GM12878 (cell line): ENCODE results near the gene SERTAD1. TPM values are rescaled to one million over a fixed set of nuclear protein-coding genes. Genes with fewer than 3 reads are reported as not detected.

Experiments
- ATAC-seq: fragments of 200-7000 bp; cut with Tn5 transposase; 3 replicates; pipeline ENCODE4 v1.9.1; 2020; ENCODE audit warnings: mild to moderate bottlenecking, moderate library complexity
- BruUV-seq: library from RNA; stranded (reverse); fragments of 400-500 nt; replicated peaks from 2 replicates; lab custom pipeline; 2021; lab: Mats Ljungman, UMichigan
- CTCF ChIA-PET: fragments of 300-600 bp; sonication (Branson Sonifier 250); formaldehyde crosslinking; extraction: SDS; loops from one replicate; lab custom pipeline; 2021; ENCODE audit warnings: inconsistent platforms; lab: Yijun Ruan, JAX
- POLR2A ChIA-PET: fragments of 350-600 bp; formaldehyde crosslinking; extraction: SDS; loops from one replicate; lab custom pipeline; 2021; ENCODE audit warnings: inconsistent platforms; lab: Charles Lee
- RAD21 ChIA-PET: fragments of 300-600 bp; sonication (Branson Sonifier 250); formaldehyde crosslinking; loops from one replicate; lab custom pipeline; 2023; ENCODE audit warnings: antibody characterized with exemption; ENCODE audit not compliant: unreplicated experiment; lab: Charles Lee
- SMC1A ChIA-PET: fragments of 300-600 bp; sonication (Branson Sonifier 250); formaldehyde crosslinking; loops from one replicate; lab custom pipeline; 2023; ENCODE audit not compliant: unreplicated experiment, uncharacterized antibody; lab: Charles Lee
- DNase-seq: peaks from one replicate; pipeline ENCODE4 v3.0.0-alpha.2; 2011; ENCODE audit warnings: low read depth, low spot score
- FAIRE-seq: peaks from 3 replicates; lab custom pipeline; 2011; peaks lifted over from hg19 to GRCh38; lab: Jason Lieb, UNC
- H2AFZ ChIP-seq: 2 replicates; pipeline ENCODE4 v1.6.0; 2011; ENCODE audit warnings: low read depth, low read length, control low read depth; ENCODE audit not compliant: control insufficient read depth
- H3K27ac ChIP-seq: 2 replicates; pipeline ENCODE4 v1.5.1; 2011; ENCODE audit warnings: control low read depth; ENCODE audit not compliant: control insufficient read depth, insufficient read depth
- H3K27me3 ChIP-seq, 2 experiments: replicated peaks in 1 of 2; 2 replicates each; pipeline versions ENCODE4 v1.6.0 to v1.6.1; 2011; ENCODE audit warnings: low read length in 1 of 2; ENCODE audit not compliant: control insufficient read depth in 2 of 2, insufficient read depth in 2 of 2
- H3K36me3 ChIP-seq, 2 experiments: 2 replicates each; pipeline ENCODE4 v1.5.1; 2011; ENCODE audit warnings: low read length in 1 of 2; ENCODE audit not compliant: control insufficient read depth in 2 of 2, insufficient read depth in 2 of 2
- H3K4me1 ChIP-seq: 2 replicates; pipeline ENCODE4 v1.6.1; 2011; ENCODE audit warnings: mild to moderate bottlenecking, low read length, moderate library complexity, mixed read lengths; ENCODE audit not compliant: control insufficient read depth, insufficient read depth
- H3K4me2 ChIP-seq: 2 replicates; pipeline ENCODE4 v1.6.0; 2011; ENCODE audit warnings: control low read depth; ENCODE audit not compliant: control insufficient read depth, insufficient read depth
- H3K4me3 ChIP-seq: fragments of 200-600 bp; sonication (generic); 2 replicates; pipeline ENCODE4 v1.5.1; 2016
- H3K79me2 ChIP-seq: 2 replicates; pipeline ENCODE4 v1.6.0; 2011; ENCODE audit warnings: low read length; ENCODE audit not compliant: control insufficient read depth, insufficient read depth
- H3K9ac ChIP-seq: 2 replicates; pipeline ENCODE4 v1.8.0; 2011; ENCODE audit warnings: low read length, control low read depth, mixed read lengths; ENCODE audit not compliant: control insufficient read depth, insufficient read depth
- H3K9me3 ChIP-seq: replicated peaks from 3 replicates; pipeline ENCODE4 v1.5.1; 2011; ENCODE audit warnings: mild to moderate bottlenecking, low read length; ENCODE audit not compliant: control insufficient read depth, insufficient read depth
- H4K20me1 ChIP-seq: 2 replicates; pipeline ENCODE4 v1.6.0; 2011; ENCODE audit not compliant: control insufficient read depth, insufficient read depth
- ESRRA ChIP-seq: IDR thresholded peaks from 2 replicates; pipeline ENCODE4 v1.6.1; 2012; ENCODE audit warnings: mild to moderate bottlenecking, low read length, improper control_type of control experiment
- ETV6 ChIP-seq, 2 experiments: fragments of 450-650 bp in 1 of 2; IDR thresholded peaks in 1 of 2; conservative IDR thresholded peaks in 1 of 2; 2 replicates each; pipeline ENCODE4 v1.6.1; 2014; ENCODE audit warnings: antibody characterized with exemption in 1 of 2, borderline replicate concordance in 1 of 2, low read depth in 1 of 2, mild to moderate bottlenecking in 1 of 2, moderate library complexity in 1 of 2
- FOS ChIP-seq: IDR thresholded peaks from 3 replicates; pipeline ENCODE4 v1.6.1; 2011; ENCODE audit warnings: borderline replicate concordance; ENCODE audit not compliant: insufficient read length; ENCODE audit errors: extremely low read depth
- FOXK2 ChIP-seq: fragments of 450-650 bp; IDR thresholded peaks from 2 replicates; pipeline ENCODE4 v1.6.1; 2017; ENCODE audit warnings: mild to moderate bottlenecking, moderate library complexity
- GABPA ChIP-seq: IDR thresholded peaks from 2 replicates; pipeline ENCODE4 v1.6.1; 2014; ENCODE audit warnings: antibody characterized with exemption, low read depth, mild to moderate bottlenecking, inconsistent platforms
- IKZF1 ChIP-seq: fragments of 450-650 bp; conservative IDR thresholded peaks from 2 replicates; pipeline ENCODE4 v1.6.1; 2017; ENCODE audit warnings: antibody characterized with exemption, mild to moderate bottlenecking
- LARP7 ChIP-seq: fragments of 450-650 bp; IDR thresholded peaks from 2 replicates; pipeline ENCODE4 v1.6.1; 2017; ENCODE audit warnings: mild to moderate bottlenecking
- MEF2B ChIP-seq: fragments of 450-650 bp; IDR thresholded peaks from 2 replicates; pipeline ENCODE4 v1.6.1; 2018; ENCODE audit warnings: mild to moderate bottlenecking, moderate library complexity; ENCODE audit not compliant: partially characterized antibody, poor library complexity, severe bottlenecking
- NFIC ChIP-seq: IDR thresholded peaks from 2 replicates; pipeline ENCODE4 v1.6.1; 2012; ENCODE audit warnings: low read depth, mild to moderate bottlenecking, inconsistent platforms, low read length, moderate library complexity
- NFYA ChIP-seq: IDR thresholded peaks from 2 replicates; pipeline ENCODE4 v1.6.1; 2011; ENCODE audit warnings: low read depth, mild to moderate bottlenecking, low read length, improper control_type of control experiment, borderline replicate concordance
- NFYB ChIP-seq: IDR thresholded peaks from 2 replicates; pipeline ENCODE4 v1.6.1; 2011; ENCODE audit warnings: low read depth, mild to moderate bottlenecking, low read length, improper control_type of control experiment, moderate library complexity; ENCODE audit not compliant: insufficient read depth
- NR2C1 ChIP-seq: fragments of 450-650 bp; IDR thresholded peaks from 2 replicates; pipeline ENCODE4 v1.6.1; 2017; ENCODE audit warnings: antibody characterized with exemption, mild to moderate bottlenecking, moderate library complexity
- REST ChIP-seq: IDR thresholded peaks from 2 replicates; pipeline ENCODE4 v1.6.1; 2012; ENCODE audit warnings: mild to moderate bottlenecking, low read depth, low read length
- STAT1 ChIP-seq: fragments of 450-650 bp; conservative IDR thresholded peaks from 2 replicates; pipeline ENCODE4 v1.6.1; 2014; ENCODE audit warnings: antibody characterized with exemption, mild to moderate bottlenecking
- YBX1 ChIP-seq: fragments of 450-650 bp; IDR thresholded peaks from 2 replicates; pipeline ENCODE4 v1.6.1; 2016; ENCODE audit warnings: antibody characterized with exemption
- WGBS: methylation state at CpG from one replicate; pipeline ENCODE4 v1.1.6; 2016; ENCODE audit warnings: low lambda C conversion rate; ENCODE audit not compliant: insufficient replicate concordance, insufficient coverage; ENCODE audit errors: missing lambda C conversion rate; 5-methylcytosine and 5-hydroxymethylcytosine counted together
- in situ Hi-C: fragments of 300-500 bp; cut with MboI; formaldehyde crosslinking; loops from 9 replicates; pipeline ENCODE4 v1.14.3; 2018; ENCODE audit warnings: mixed read lengths
- intact Hi-C: fragments of 100-400 bp; cut with micrococcal nuclease; formaldehyde crosslinking; loops from one replicate; pipeline ENCODE4 v1.14.2; 2022; ENCODE audit not compliant: unreplicated experiment
- polyA plus RNA-seq, 11 experiments: library from polyadenylated mRNA; depleted of rRNA in 4 of 11; unstranded in 6 of 11; stranded (reverse) in 5 of 11; fragments of >200 nt; fragmentation: Nextera tagmentation in 4 of 11; fragmentation: Illumina TruSeq in 1 of 11; extraction: Ambion mirVana in 4 of 11; extraction: Trizol in 1 of 11; gene quantifications; 1 replicate in 1 of 11; 2 replicates in 10 of 11; pipeline versions ENCODE4 v1.2.1 to v1.2.3, GENCODE V29; 2011 to 2016; ENCODE audit warnings: inconsistent platforms in 2 of 11, missing spikeins in 2 of 11, low read depth in 1 of 11
- total RNA-seq, 4 experiments: library from RNA; depleted of rRNA in 3 of 4; stranded (reverse); fragments of >200 nt in 3 of 4; fragmentation: Illumina TruSeq in 1 of 4; extraction: Trizol in 1 of 4; gene quantifications; 2 replicates each; pipeline versions ENCODE4 v1.2.1 to v1.2.3, GENCODE V29; 2013 to 2021
- TF ChIP-seq, protein P1 (sequence below): IDR thresholded peaks from 2 replicates; pipeline ENCODE4 v1.6.1; 2012; ENCODE audit warnings: low read length, inconsistent platforms
- TF ChIP-seq, protein P2 (sequence below): fragments of 450-650 bp; conservative IDR thresholded peaks from 2 replicates; pipeline ENCODE4 v1.6.1; 2017; ENCODE audit warnings: mild to moderate bottlenecking, moderate library complexity

Gene SERTAD1
- total and polyA plus RNA-seq, 10 of the 15 experiments (the other 5 are each of a cell fraction or from before 2014, with no cell fraction given) = 0.23 to 14.2 (median 8.0) TPM

DNA sequence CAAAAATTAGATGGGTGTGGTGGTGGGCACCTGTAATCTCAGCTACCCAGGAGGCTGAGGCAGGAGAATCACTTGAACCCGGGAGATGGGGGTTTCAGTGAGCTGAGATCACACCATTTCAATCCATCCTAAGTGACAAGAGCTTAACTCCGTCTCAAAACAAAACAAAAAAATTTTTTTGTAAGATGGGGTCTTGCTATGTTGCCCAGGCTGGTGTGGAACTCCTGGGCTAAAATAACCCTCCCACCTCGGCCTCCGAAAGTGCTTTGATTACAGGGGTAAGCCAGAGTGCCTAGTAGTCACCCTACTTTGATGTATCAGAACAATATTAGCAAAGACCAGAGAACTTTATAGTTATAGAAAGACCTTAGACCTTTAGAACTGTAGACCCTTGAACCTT, 48.9 kb upstream of the SERTAD1 start (continued):
- TF ChIP-seq, protein P1, sequence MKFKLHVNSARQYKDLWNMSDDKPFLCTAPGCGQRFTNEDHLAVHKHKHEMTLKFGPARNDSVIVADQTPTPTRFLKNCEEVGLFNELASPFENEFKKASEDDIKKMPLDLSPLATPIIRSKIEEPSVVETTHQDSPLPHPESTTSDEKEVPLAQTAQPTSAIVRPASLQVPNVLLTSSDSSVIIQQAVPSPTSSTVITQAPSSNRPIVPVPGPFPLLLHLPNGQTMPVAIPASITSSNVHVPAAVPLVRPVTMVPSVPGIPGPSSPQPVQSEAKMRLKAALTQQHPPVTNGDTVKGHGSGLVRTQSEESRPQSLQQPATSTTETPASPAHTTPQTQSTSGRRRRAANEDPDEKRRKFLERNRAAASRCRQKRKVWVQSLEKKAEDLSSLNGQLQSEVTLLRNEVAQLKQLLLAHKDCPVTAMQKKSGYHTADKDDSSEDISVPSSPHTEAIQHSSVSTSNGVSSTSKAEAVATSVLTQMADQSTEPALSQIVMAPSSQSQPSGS = no peak
- TF ChIP-seq NFYA = no peak

DNA sequence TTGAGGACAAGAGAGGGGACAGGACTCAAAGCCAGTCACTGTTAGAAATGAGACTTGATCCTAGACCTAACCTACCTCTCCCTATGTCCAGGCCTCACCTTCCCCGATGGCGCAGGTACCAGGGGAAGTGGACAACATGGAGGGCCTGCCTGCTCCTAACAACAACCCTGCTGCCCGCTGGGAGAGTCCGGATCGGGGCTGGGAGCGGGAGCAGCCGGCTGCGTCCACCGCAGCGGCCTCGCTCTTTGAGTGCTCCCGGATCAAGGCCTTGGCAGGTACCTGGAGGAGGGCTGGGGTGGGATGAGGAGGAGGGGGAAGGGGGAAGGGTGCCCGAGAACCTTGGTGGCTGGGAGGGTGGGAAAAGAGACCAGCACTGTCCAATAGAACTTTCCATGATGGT, 46.7 kb upstream of the SERTAD1 start:
- Histone ChIP-seq H2AFZ (no peak overlapping the region), H3K4me1 (no peaks in the 10 kb centered on the region), H3K27me3 (no peaks in the 10 kb centered on the region; a peak in 1 of 4 replicates), H3K4me3 (no peak overlapping the region), H3K9me3 (no peaks in the 10 kb centered on the region), H3K9ac (no peak overlapping the region), H4K20me1 (no peaks in the 10 kb centered on the region), H3K27ac (no peak overlapping the region), H3K4me2 (no peak overlapping the region), H3K36me3 (no peaks in the 10 kb centered on the region), H3K79me2 (no peaks in the 10 kb centered on the region)
- no peak for FAIRE-seq
- ATAC-seq = no peak
- no TSS peak for BruUV-seq
- ChIA-PET CTCF (no interaction called here), RAD21 (no interaction called here), SMC1A (no interaction called here), POLR2A (no interaction called here)
- intact Hi-C loops (no loop called here), in situ Hi-C loops (no loop called here)
- WGBS = 90% methylated on average over 11 of the region's 13 CpGs
- DNase-seq = no peak
- TF ChIP-seq GABPA (no peak), FOS (no peak), STAT1 (no peak), ETV6 (conservative IDR thresholded peaks at IDR 0.05 in 1 of 2, IDR thresholded peaks at IDR 0.05 in 1 of 2; ENCODE audit: borderline replicate concordance in 1 of 2, low read depth in 1 of 2) (no peak), LARP7 (no peak), MEF2B (no peak), NR2C1 (no peak), IKZF1 (no peak), NFYB (no peak), FOXK2 (no peak), REST (no peak), NFIC (no peak), YBX1 (no peak), ESRRA (no peak)
- TF ChIP-seq, protein P2, sequence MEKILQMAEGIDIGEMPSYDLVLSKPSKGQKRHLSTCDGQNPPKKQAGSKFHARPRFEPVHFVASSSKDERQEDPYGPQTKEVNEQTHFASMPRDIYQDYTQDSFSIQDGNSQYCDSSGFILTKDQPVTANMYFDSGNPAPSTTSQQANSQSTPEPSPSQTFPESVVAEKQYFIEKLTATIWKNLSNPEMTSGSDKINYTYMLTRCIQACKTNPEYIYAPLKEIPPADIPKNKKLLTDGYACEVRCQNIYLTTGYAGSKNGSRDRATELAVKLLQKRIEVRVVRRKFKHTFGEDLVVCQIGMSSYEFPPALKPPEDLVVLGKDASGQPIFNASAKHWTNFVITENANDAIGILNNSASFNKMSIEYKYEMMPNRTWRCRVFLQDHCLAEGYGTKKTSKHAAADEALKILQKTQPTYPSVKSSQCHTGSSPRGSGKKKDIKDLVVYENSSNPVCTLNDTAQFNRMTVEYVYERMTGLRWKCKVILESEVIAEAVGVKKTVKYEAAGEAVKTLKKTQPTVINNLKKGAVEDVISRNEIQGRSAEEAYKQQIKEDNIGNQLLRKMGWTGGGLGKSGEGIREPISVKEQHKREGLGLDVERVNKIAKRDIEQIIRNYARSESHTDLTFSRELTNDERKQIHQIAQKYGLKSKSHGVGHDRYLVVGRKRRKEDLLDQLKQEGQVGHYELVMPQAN = no peak
